ENCODE data around the gene PSMB1. TPM values are rescaled to one million over a fixed set of nuclear protein-coding genes. Genes with fewer than 3 reads are reported as not detected.

The PSMB1 gene
- total RNA-seq, 1 experiment from 2014 or later = 282 TPM

DNA sequence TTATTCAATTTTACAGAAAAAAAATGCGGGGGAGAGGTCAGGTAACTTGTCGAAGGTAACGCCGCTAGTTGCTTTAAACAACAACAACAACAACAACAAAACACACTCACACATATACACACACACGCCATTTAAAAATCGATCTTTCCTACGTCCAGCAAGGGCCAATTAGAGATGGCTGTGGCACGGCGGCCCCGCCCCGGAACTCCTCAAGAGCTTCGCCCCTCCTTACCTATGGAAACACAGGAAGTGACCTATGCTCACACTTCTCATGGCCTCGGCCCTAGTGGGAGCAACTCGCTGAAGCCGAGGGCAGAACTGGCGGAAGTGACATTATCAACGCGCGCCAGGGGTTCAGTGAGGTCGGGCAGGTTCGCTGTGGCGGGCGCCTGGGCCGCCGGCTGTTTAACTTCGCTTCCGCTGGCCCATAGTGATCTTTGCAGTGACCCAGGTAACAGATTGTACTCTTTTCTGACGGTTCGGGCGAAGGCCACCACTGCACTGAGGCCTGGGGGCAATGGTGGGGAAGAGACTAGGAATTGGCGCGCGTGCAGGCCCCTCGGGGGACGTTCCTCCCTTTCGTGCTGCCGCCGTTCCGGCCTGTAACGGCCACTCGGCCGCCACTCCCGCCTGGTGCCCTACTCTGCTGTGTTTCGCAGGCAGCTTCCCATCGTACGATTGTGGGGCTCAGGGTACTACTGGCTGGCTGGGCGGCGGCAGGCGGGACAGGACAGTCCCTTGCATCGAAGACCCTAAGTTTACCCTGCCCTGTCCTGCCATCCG is 1.1 kb upstream of the PSMB1 start, which contains the start of gene TBP:
TBP (plus strand) TSS at position 357 of the 783 bp plus-strand sequence. CDS start 2,661 bp downstream, outside the sequence.
- H3K4me2 ChIP-seq (ENCODE audit: low read length) = peak within 1 kb of the TSS; percentile 93
- TSS peak; percentile 64 for BruUV-seq (replicated peaks)
- no peaks in the 10 kb centered on the region for H3K9me2 ChIP-seq (ENCODE audit: insufficient read depth)
- peaks cover 12 to 16% of the 10 kb centered on the region in 2 experiments for H3K4me1 ChIP-seq (ENCODE audit: control insufficient read depth in 1 of 2, insufficient read depth in 2 of 2, low read length in 2 of 2)
- H3K27ac ChIP-seq (ENCODE audit: low read depth, low read length) = peak within 1 kb of the TSS; percentile 79
- peaks cover 87% of the 10 kb centered on the region for H3K79me2 ChIP-seq (ENCODE audit: insufficient read depth, low read length)
- ChIA-PET RAD21 (ENCODE audit: low non-redundant PET in 1 of 2, low total read pairs in 2 of 2, uncharacterized antibody in 2 of 2, unreplicated experiment in 2 of 2) (no interaction called here), POLR2A (interaction anchor here (1.0 kb wide), 1 partner anchor 30 kb away, joined by 3 read pairs; the partner anchor contains the start of gene PDCD2), CTCF (interaction anchor here (1.0 kb wide), 1 partner anchor 24 kb away, joined by 3 read pairs; no protein-coding TSS in a partner anchor)
- intact Hi-C loops (cut with micrococcal nuclease) = loop anchor here (1.0 kb wide), 1 partner anchor 803 kb away; the partner anchor contains the start of genes DYNLT2 and ERMARD
- peak within 1 kb of the TSS; percentile 98 for H2AFZ ChIP-seq (ENCODE audit: low read depth, low read length, poor library complexity, severe bottlenecking)
- DNase-seq (ENCODE audit: low read depth, low spot score) = peak; percentile 99
- H4K20me1 ChIP-seq (ENCODE audit: insufficient read depth) = peaks cover 13% of the 10 kb centered on the region; the same call in 1 of the 2 replicates
- H3K27me3 ChIP-seq (ENCODE audit: insufficient read depth, low read length) = no peaks in the 10 kb centered on the region
- no peaks in the 10 kb centered on the region for H3K9me3 ChIP-seq (ENCODE audit: control insufficient read depth in 1 of 2, insufficient read depth in 1 of 2, low read depth in 1 of 2, low read length in 2 of 2)
- TF ChIP-seq SIN3A (IDR thresholded peaks at IDR 0.05; ENCODE audit: low read depth) (peak; percentile 18; the same call in 1 of the 2 replicates), YY1 (IDR thresholded peaks at IDR 0.05; ENCODE audit: extremely low read depth, insufficient replicate concordance, low read depth, low read length) (peak; percentile 93), ZFX (IDR thresholded peaks at IDR 0.05) (peak; percentile 93), RAD21 (IDR thresholded peaks at IDR 0.05; ENCODE audit: low read depth) (no peak), POLR2A (IDR thresholded peaks at IDR 0.05; ENCODE audit: borderline replicate concordance, extremely low read depth, insufficient read depth, insufficient read length) (peak; percentile 62), ELF1 (IDR thresholded peaks at IDR 0.05; ENCODE audit: borderline replicate concordance, low read depth) (peak; percentile 94), TCF7L2 (IDR thresholded peaks at IDR 0.05; ENCODE audit: borderline replicate concordance, extremely low read depth, insufficient read depth, insufficient read length) (peak; percentile 40), SRF (IDR thresholded peaks at IDR 0.05; ENCODE audit: low read depth) (peak; percentile 96), SP1 (IDR thresholded peaks at IDR 0.05; ENCODE audit: low read depth) (peak; percentile 89), POLR2AphosphoS5 (IDR thresholded peaks at IDR 0.05; ENCODE audit: low read depth, low read length) (peak; percentile 86)
- TF ChIP-seq, protein P1, sequence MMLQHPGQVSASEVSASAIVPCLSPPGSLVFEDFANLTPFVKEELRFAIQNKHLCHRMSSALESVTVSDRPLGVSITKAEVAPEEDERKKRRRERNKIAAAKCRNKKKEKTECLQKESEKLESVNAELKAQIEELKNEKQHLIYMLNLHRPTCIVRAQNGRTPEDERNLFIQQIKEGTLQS (IDR thresholded peaks at IDR 0.05) = no peak
- TF ChIP-seq, protein P2, sequence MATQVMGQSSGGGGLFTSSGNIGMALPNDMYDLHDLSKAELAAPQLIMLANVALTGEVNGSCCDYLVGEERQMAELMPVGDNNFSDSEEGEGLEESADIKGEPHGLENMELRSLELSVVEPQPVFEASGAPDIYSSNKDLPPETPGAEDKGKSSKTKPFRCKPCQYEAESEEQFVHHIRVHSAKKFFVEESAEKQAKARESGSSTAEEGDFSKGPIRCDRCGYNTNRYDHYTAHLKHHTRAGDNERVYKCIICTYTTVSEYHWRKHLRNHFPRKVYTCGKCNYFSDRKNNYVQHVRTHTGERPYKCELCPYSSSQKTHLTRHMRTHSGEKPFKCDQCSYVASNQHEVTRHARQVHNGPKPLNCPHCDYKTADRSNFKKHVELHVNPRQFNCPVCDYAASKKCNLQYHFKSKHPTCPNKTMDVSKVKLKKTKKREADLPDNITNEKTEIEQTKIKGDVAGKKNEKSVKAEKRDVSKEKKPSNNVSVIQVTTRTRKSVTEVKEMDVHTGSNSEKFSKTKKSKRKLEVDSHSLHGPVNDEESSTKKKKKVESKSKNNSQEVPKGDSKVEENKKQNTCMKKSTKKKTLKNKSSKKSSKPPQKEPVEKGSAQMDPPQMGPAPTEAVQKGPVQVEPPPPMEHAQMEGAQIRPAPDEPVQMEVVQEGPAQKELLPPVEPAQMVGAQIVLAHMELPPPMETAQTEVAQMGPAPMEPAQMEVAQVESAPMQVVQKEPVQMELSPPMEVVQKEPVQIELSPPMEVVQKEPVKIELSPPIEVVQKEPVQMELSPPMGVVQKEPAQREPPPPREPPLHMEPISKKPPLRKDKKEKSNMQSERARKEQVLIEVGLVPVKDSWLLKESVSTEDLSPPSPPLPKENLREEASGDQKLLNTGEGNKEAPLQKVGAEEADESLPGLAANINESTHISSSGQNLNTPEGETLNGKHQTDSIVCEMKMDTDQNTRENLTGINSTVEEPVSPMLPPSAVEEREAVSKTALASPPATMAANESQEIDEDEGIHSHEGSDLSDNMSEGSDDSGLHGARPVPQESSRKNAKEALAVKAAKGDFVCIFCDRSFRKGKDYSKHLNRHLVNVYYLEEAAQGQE (IDR thresholded peaks at IDR 0.05; ENCODE audit: low read depth) = no peak
- TF ChIP-seq, protein P3, sequence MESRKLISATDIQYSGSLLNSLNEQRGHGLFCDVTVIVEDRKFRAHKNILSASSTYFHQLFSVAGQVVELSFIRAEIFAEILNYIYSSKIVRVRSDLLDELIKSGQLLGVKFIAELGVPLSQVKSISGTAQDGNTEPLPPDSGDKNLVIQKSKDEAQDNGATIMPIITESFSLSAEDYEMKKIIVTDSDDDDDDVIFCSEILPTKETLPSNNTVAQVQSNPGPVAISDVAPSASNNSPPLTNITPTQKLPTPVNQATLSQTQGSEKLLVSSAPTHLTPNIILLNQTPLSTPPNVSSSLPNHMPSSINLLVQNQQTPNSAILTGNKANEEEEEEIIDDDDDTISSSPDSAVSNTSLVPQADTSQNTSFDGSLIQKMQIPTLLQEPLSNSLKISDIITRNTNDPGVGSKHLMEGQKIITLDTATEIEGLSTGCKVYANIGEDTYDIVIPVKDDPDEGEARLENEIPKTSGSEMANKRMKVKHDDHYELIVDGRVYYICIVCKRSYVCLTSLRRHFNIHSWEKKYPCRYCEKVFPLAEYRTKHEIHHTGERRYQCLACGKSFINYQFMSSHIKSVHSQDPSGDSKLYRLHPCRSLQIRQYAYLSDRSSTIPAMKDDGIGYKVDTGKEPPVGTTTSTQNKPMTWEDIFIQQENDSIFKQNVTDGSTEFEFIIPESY (IDR thresholded peaks at IDR 0.05; ENCODE audit: extremely low read depth, insufficient replicate concordance, low read length) = peak; percentile 47
- TF ChIP-seq, protein P4, sequence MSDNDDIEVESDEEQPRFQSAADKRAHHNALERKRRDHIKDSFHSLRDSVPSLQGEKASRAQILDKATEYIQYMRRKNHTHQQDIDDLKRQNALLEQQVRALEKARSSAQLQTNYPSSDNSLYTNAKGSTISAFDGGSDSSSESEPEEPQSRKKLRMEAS (IDR thresholded peaks at IDR 0.05) = peak; percentile 88
- ATAC-seq = peak; percentile 93
- H3K9ac ChIP-seq (ENCODE audit: low read length) = peak within 1 kb of the TSS; percentile 99
- H3K4me3 ChIP-seq (replicated peaks in 1 of 2; ENCODE audit: low read depth in 1 of 2, low read length in 2 of 2) = peak within 1 kb of the TSS; percentile 91 to 99
- peaks cover 14 to 24% of the 10 kb centered on the region in 2 experiments; a peak in 3 of 4 replicates for H3K36me3 ChIP-seq (ENCODE audit: control insufficient read depth in 1 of 2, insufficient read depth in 2 of 2, low read length in 2 of 2)

Data from HCT116 (cell line).